GM12878 (cell line): ENCODE data around the gene CFAP99. TPM values are rescaled to one million over a fixed set of nuclear protein-coding genes. Genes with fewer than 3 reads are reported as not detected.

Experiments
- ATAC-seq: fragments of 200-7000 bp; cut with Tn5 transposase; 3 replicates; pipeline ENCODE4 v1.9.1; 2020; ENCODE audit warnings: mild to moderate bottlenecking, moderate library complexity
- BruUV-seq: library from RNA; stranded (reverse); fragments of 400-500 nt; replicated peaks from 2 replicates; lab custom pipeline; 2021; lab: Mats Ljungman, UMichigan
- CTCF ChIA-PET: fragments of 300-600 bp; sonication (Branson Sonifier 250); formaldehyde crosslinking; extraction: SDS; loops from one replicate; lab custom pipeline; 2021; ENCODE audit warnings: inconsistent platforms; lab: Yijun Ruan, JAX
- POLR2A ChIA-PET: fragments of 350-600 bp; formaldehyde crosslinking; extraction: SDS; loops from one replicate; lab custom pipeline; 2021; ENCODE audit warnings: inconsistent platforms; lab: Charles Lee
- RAD21 ChIA-PET: fragments of 300-600 bp; sonication (Branson Sonifier 250); formaldehyde crosslinking; loops from one replicate; lab custom pipeline; 2023; ENCODE audit warnings: antibody characterized with exemption; ENCODE audit not compliant: unreplicated experiment; lab: Charles Lee
- SMC1A ChIA-PET: fragments of 300-600 bp; sonication (Branson Sonifier 250); formaldehyde crosslinking; loops from one replicate; lab custom pipeline; 2023; ENCODE audit not compliant: unreplicated experiment, uncharacterized antibody; lab: Charles Lee
- DNase-seq: peaks from one replicate; pipeline ENCODE4 v3.0.0-alpha.2; 2011; ENCODE audit warnings: low read depth, low spot score
- FAIRE-seq: peaks from 3 replicates; lab custom pipeline; 2011; peaks lifted over from hg19 to GRCh38; lab: Jason Lieb, UNC
- H2AFZ ChIP-seq: 2 replicates; pipeline ENCODE4 v1.6.0; 2011; ENCODE audit warnings: low read depth, low read length, control low read depth; ENCODE audit not compliant: control insufficient read depth
- H3K27ac ChIP-seq: 2 replicates; pipeline ENCODE4 v1.5.1; 2011; ENCODE audit warnings: control low read depth; ENCODE audit not compliant: control insufficient read depth, insufficient read depth
- H3K27me3 ChIP-seq, 2 experiments: replicated peaks in 1 of 2; 2 replicates each; pipeline versions ENCODE4 v1.6.0 to v1.6.1; 2011; ENCODE audit warnings: low read length in 1 of 2; ENCODE audit not compliant: control insufficient read depth in 2 of 2, insufficient read depth in 2 of 2
- H3K36me3 ChIP-seq, 2 experiments: 2 replicates each; pipeline ENCODE4 v1.5.1; 2011; ENCODE audit warnings: low read length in 1 of 2; ENCODE audit not compliant: control insufficient read depth in 2 of 2, insufficient read depth in 2 of 2
- H3K4me1 ChIP-seq: 2 replicates; pipeline ENCODE4 v1.6.1; 2011; ENCODE audit warnings: mild to moderate bottlenecking, low read length, moderate library complexity, mixed read lengths; ENCODE audit not compliant: control insufficient read depth, insufficient read depth
- H3K4me2 ChIP-seq: 2 replicates; pipeline ENCODE4 v1.6.0; 2011; ENCODE audit warnings: control low read depth; ENCODE audit not compliant: control insufficient read depth, insufficient read depth
- H3K4me3 ChIP-seq: fragments of 200-600 bp; sonication (generic); 2 replicates; pipeline ENCODE4 v1.5.1; 2016
- H3K79me2 ChIP-seq: 2 replicates; pipeline ENCODE4 v1.6.0; 2011; ENCODE audit warnings: low read length; ENCODE audit not compliant: control insufficient read depth, insufficient read depth
- H3K9ac ChIP-seq: 2 replicates; pipeline ENCODE4 v1.8.0; 2011; ENCODE audit warnings: low read length, control low read depth, mixed read lengths; ENCODE audit not compliant: control insufficient read depth, insufficient read depth
- H3K9me3 ChIP-seq: replicated peaks from 3 replicates; pipeline ENCODE4 v1.5.1; 2011; ENCODE audit warnings: mild to moderate bottlenecking, low read length; ENCODE audit not compliant: control insufficient read depth, insufficient read depth
- H4K20me1 ChIP-seq: 2 replicates; pipeline ENCODE4 v1.6.0; 2011; ENCODE audit not compliant: control insufficient read depth, insufficient read depth
- CBFB ChIP-seq: IDR thresholded peaks from 2 replicates; pipeline ENCODE4 v1.6.1; 2016; ENCODE audit warnings: antibody characterized with exemption, low read depth
- CHD1 ChIP-seq: IDR thresholded peaks from 2 replicates; pipeline ENCODE4 v1.6.1; 2012; ENCODE audit warnings: low read depth, low read length, improper control_type of control experiment
- CHD4 ChIP-seq: fragments of 200-600 bp; sonication (generic); IDR thresholded peaks from 2 replicates; pipeline ENCODE4 v1.6.1; 2016; ENCODE audit warnings: mild to moderate bottlenecking
- EGR1 ChIP-seq, 2 experiments: IDR thresholded peaks; 1 replicate in 1 of 2; 2 replicates in 1 of 2; pipeline ENCODE4 v1.6.1; 2011 to 2012; ENCODE audit warnings: low read depth in 2 of 2, low read length in 2 of 2, borderline replicate concordance in 1 of 2, mild to moderate bottlenecking in 1 of 2, moderate library complexity in 1 of 2
- ELK1 ChIP-seq: IDR thresholded peaks from 2 replicates; pipeline ENCODE4 v1.6.1; 2012; ENCODE audit warnings: low read depth, low read length, improper control_type of control experiment
- HDGF ChIP-seq: fragments of 450-650 bp; IDR thresholded peaks from 2 replicates; pipeline ENCODE4 v1.6.1; 2016; ENCODE audit warnings: antibody characterized with exemption
- IKZF2 ChIP-seq, 2 experiments: fragments of 450-650 bp; IDR thresholded peaks; 2 replicates each; pipeline ENCODE4 v1.6.1; 2017; ENCODE audit warnings: mild to moderate bottlenecking in 2 of 2, moderate library complexity in 2 of 2
- JUND ChIP-seq: IDR thresholded peaks from 2 replicates; pipeline ENCODE4 v1.6.1; 2012; ENCODE audit warnings: low read depth, mild to moderate bottlenecking, low read length, improper control_type of control experiment, moderate library complexity
- KDM1A ChIP-seq: fragments of 200-600 bp; sonication (generic); IDR thresholded peaks from 2 replicates; pipeline ENCODE4 v1.6.1; 2016; ENCODE audit warnings: borderline replicate concordance
- PBX3 ChIP-seq: IDR thresholded peaks from 2 replicates; pipeline ENCODE4 v1.6.1; 2011; ENCODE audit warnings: mild to moderate bottlenecking, low read depth, low read length, moderate library complexity; ENCODE audit not compliant: insufficient replicate concordance
- PML ChIP-seq: IDR thresholded peaks from 2 replicates; pipeline ENCODE4 v1.6.1; 2012; ENCODE audit warnings: low read length, inconsistent platforms
- RAD21 ChIP-seq: IDR thresholded peaks from 2 replicates; pipeline ENCODE4 v1.6.1; 2011; ENCODE audit warnings: mild to moderate bottlenecking, low read depth, low read length, moderate library complexity; ENCODE audit not compliant: insufficient read depth
- RFX5 ChIP-seq: IDR thresholded peaks from 2 replicates; pipeline ENCODE4 v1.6.1; 2011; ENCODE audit warnings: low read depth, low read length, improper control_type of control experiment
- SREBF1 ChIP-seq: IDR thresholded peaks from 2 replicates; pipeline ENCODE4 v1.6.1; 2012; ENCODE audit warnings: mild to moderate bottlenecking, low read length
- TCF7 ChIP-seq: IDR thresholded peaks from 2 replicates; pipeline ENCODE4 v1.6.1; 2014; ENCODE audit warnings: antibody characterized with exemption, borderline replicate concordance
- WGBS: methylation state at CpG from one replicate; pipeline ENCODE4 v1.1.6; 2016; ENCODE audit warnings: low lambda C conversion rate; ENCODE audit not compliant: insufficient replicate concordance, insufficient coverage; ENCODE audit errors: missing lambda C conversion rate; 5-methylcytosine and 5-hydroxymethylcytosine counted together
- in situ Hi-C: fragments of 300-500 bp; cut with MboI; formaldehyde crosslinking; loops from 9 replicates; pipeline ENCODE4 v1.14.3; 2018; ENCODE audit warnings: mixed read lengths
- intact Hi-C: fragments of 100-400 bp; cut with micrococcal nuclease; formaldehyde crosslinking; loops from one replicate; pipeline ENCODE4 v1.14.2; 2022; ENCODE audit not compliant: unreplicated experiment
- polyA plus RNA-seq, 11 experiments: library from polyadenylated mRNA; depleted of rRNA in 4 of 11; unstranded in 6 of 11; stranded (reverse) in 5 of 11; fragments of >200 nt; fragmentation: Nextera tagmentation in 4 of 11; fragmentation: Illumina TruSeq in 1 of 11; extraction: Ambion mirVana in 4 of 11; extraction: Trizol in 1 of 11; gene quantifications; 1 replicate in 1 of 11; 2 replicates in 10 of 11; pipeline versions ENCODE4 v1.2.1 to v1.2.3, GENCODE V29; 2011 to 2016; ENCODE audit warnings: inconsistent platforms in 2 of 11, missing spikeins in 2 of 11, low read depth in 1 of 11
- total RNA-seq, 4 experiments: library from RNA; depleted of rRNA in 3 of 4; stranded (reverse); fragments of >200 nt in 3 of 4; fragmentation: Illumina TruSeq in 1 of 4; extraction: Trizol in 1 of 4; gene quantifications; 2 replicates each; pipeline versions ENCODE4 v1.2.1 to v1.2.3, GENCODE V29; 2013 to 2021
- TF ChIP-seq, protein P1 (sequence below): fragments of 450-650 bp; IDR thresholded peaks from 2 replicates; pipeline ENCODE4 v1.6.1; 2018; ENCODE audit warnings: borderline replicate concordance, mild to moderate bottlenecking; ENCODE audit not compliant: partially characterized antibody
- TF ChIP-seq, protein P2 (sequence below): fragments of 450-650 bp; IDR thresholded peaks from 2 replicates; pipeline ENCODE4 v1.6.1; 2017; ENCODE audit warnings: borderline replicate concordance

The CFAP99 gene
- total and polyA plus RNA-seq, 10 of the 15 experiments (the other 5 are each of a cell fraction or from before 2014, with no cell fraction given), result not detected

GRCh38 chr4:2412885-2413716 is 5.7 kb upstream of the CFAP99 start:
- peak; percentile 81 for ATAC-seq
- CTCF ChIA-PET, result interaction anchor here (0.5 to 2.9 kb wide), 17 partner anchors 8 to 458 kb away, joined by 3 to 15 read pairs (median 4); partner anchors contain the start of genes HAUS3, MXD4 and POLN
- TF ChIP-seq RFX5 (no peak), KDM1A (no peak), EGR1 (IDR thresholded peaks at IDR 0.05; ENCODE audit: borderline replicate concordance in 1 of 2, low read depth in 2 of 2, low read length in 2 of 2) (no peak), PBX3 (no peak), RAD21 (no peak), HDGF (no peak), SREBF1 (no peak), JUND (peak; percentile 21; the same call in 1 of the 2 replicates), ELK1 (no peak), CHD1 (0 out of 2 replicates have a peak, but pooled peaks have one; percentile 35), PML (no peak), CBFB (peak; percentile 71), TCF7 (peak; percentile 89), IKZF2 (IDR thresholded peaks at IDR 0.05) (peak; percentile 83 to 86), CHD4 (no peak)
- TF ChIP-seq, protein P1, sequence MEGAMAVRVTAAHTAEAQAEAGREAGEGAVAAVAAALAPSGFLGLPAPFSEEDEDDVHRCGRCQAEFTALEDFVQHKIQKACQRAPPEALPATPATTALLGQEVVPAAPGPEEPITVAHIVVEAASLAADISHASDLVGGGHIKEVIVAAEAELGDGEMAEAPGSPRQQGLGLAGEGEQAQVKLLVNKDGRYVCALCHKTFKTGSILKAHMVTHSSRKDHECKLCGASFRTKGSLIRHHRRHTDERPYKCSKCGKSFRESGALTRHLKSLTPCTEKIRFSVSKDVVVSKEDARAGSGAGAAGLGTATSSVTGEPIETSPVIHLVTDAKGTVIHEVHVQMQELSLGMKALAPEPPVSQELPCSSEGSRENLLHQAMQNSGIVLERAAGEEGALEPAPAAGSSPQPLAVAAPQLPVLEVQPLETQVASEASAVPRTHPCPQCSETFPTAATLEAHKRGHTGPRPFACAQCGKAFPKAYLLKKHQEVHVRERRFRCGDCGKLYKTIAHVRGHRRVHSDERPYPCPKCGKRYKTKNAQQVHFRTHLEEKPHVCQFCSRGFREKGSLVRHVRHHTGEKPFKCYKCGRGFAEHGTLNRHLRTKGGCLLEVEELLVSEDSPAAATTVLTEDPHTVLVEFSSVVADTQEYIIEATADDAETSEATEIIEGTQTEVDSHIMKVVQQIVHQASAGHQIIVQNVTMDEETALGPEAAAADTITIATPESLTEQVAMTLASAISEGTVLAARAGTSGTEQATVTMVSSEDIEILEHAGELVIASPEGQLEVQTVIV, result no peak
- TF ChIP-seq, protein P2, sequence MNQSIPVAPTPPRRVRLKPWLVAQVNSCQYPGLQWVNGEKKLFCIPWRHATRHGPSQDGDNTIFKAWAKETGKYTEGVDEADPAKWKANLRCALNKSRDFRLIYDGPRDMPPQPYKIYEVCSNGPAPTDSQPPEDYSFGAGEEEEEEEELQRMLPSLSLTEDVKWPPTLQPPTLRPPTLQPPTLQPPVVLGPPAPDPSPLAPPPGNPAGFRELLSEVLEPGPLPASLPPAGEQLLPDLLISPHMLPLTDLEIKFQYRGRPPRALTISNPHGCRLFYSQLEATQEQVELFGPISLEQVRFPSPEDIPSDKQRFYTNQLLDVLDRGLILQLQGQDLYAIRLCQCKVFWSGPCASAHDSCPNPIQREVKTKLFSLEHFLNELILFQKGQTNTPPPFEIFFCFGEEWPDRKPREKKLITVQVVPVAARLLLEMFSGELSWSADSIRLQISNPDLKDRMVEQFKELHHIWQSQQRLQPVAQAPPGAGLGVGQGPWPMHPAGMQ, result no peak

More at GRCh38 chr4:2412885-2413716, 5.7 kb upstream of the CFAP99 start:
- FAIRE-seq (no peak), DNase-seq (peak; percentile 91)
- Histone ChIP-seq H3K79me2 (no peaks in the 10 kb centered on the region; the same call in 1 of the 2 replicates), H3K4me1 (peaks cover 49% of the 10 kb centered on the region), H3K9me3 (no peaks in the 10 kb centered on the region), H3K36me3 (no peaks in the 10 kb centered on the region), H4K20me1 (no peaks in the 10 kb centered on the region), H3K9ac (peak overlapping the region; percentile 22), H3K4me3 (peak overlapping the region; percentile 58), H3K27ac (peak overlapping the region; percentile 60), H3K27me3 (peaks cover 9 to 12% of the 10 kb centered on the region in 2 experiments), H3K4me2 (peak overlapping the region; percentile 71), H2AFZ (peak overlapping the region; percentile 71)
- 0% methylated on average over 27 of the region's 30 CpGs for WGBS
- SMC1A ChIA-PET, result interaction anchor here (0.9 to 2.2 kb wide), 12 partner anchors 11 to 193 kb away, joined by 3 to 21 read pairs (median 4); partner anchors contain the start of genes HAUS3, MXD4 and POLN
- RAD21 ChIA-PET, result interaction anchor here (0.5 to 2.6 kb wide), 17 partner anchors 9 to 1491 kb away, joined by 3 to 12 read pairs (median 4); partner anchors contain the start of genes FAM193A, MXD4 and RNF4
- POLR2A ChIA-PET, result interaction anchor here (0.6 to 1.8 kb wide), 5 partner anchors 20 to 545 kb away, joined by 3 to 5 read pairs (median 4); partner anchors contain the start of genes MXD4 and RNF4
- in situ Hi-C loops, result no loop called here
- intact Hi-C loops, result loop anchor here (2.0 to 10.0 kb wide), 3 partner anchors 150 to 538 kb away; partner anchors contain the start of genes HAUS3, MXD4, NSD2 and POLN
- BruUV-seq, result TSS peak; percentile 75
